KOPT-K1 (cell line): Measurements from ENCODE around the gene VPS50.

Experiments used
- H3K27ac ChIP-seq: fragments of 200-600 bp; sonication (generic); 2 replicates; pipeline ENCODE4 v1.5.1; 2016; ENCODE audit warnings: antibody characterized with exemption, mild to moderate bottlenecking, low read depth, low read length; ENCODE audit not compliant: poor library complexity, severe bottlenecking
- H3K36me3 ChIP-seq: fragments of 200-600 bp; sonication (generic); 2 replicates; pipeline ENCODE4 v1.5.1; 2017; ENCODE audit warnings: antibody characterized with exemption, mild to moderate bottlenecking, low read length, moderate library complexity; ENCODE audit not compliant: insufficient read depth
- H3K9me3 ChIP-seq: fragments of 200-600 bp; sonication (generic); 2 replicates; pipeline ENCODE4 v1.5.1; 2017; ENCODE audit warnings: antibody characterized with exemption, low read length, mild to moderate bottlenecking; ENCODE audit not compliant: insufficient read depth, poor library complexity, severe bottlenecking

VPS50 gene

GRCh38 chr7:93231799-93232672 lies at the start of gene VPS50:
VPS50 (plus strand) TSS chr7:93232366; CDS start chr7:93232468, 102 bp downstream.
- H3K9me3 ChIP-seq = no peaks in the 10 kb centered on the region
- no peaks in the 10 kb centered on the region for H3K36me3 ChIP-seq
- peak within 1 kb of the TSS; percentile 32 for H3K27ac ChIP-seq

GRCh38 chr7:93185303-93186027 lies 46.7 kb upstream of the VPS50 start:
- Histone ChIP-seq H3K36me3 (no peaks in the 10 kb centered on the region), H3K27ac (no peak overlapping the region), H3K9me3 (no peaks in the 10 kb centered on the region)

- H3K36me3 ChIP-seq = no peaks in the 10 kb centered on the region
- H3K27ac ChIP-seq = no peak overlapping the region
- no peaks in the 10 kb centered on the region for H3K9me3 ChIP-seq
Observed at GRCh38 chr7:93188870-93189634, 43.1 kb upstream of the VPS50 start.

- H3K36me3 ChIP-seq = no peaks in the 10 kb centered on the region
- no peak overlapping the region for H3K27ac ChIP-seq
Observed at GRCh38 chr7:93194386-93194785, 37.8 kb upstream of the VPS50 start.

GRCh38 chr7:93196336-93196735 lies 35.8 kb upstream of the VPS50 start:
- Histone ChIP-seq H3K27ac (no peak overlapping the region), H3K9me3 (no peaks in the 10 kb centered on the region), H3K36me3 (no peaks in the 10 kb centered on the region)

More at GRCh38 chr7:93194386-93194785, 37.8 kb upstream of the VPS50 start:
- no peaks in the 10 kb centered on the region for H3K9me3 ChIP-seq

GRCh38 chr7:93198472-93198871 lies 33.7 kb upstream of the VPS50 start:
- no peaks in the 10 kb centered on the region for H3K36me3 ChIP-seq
- H3K9me3 ChIP-seq = no peaks in the 10 kb centered on the region
- H3K27ac ChIP-seq = no peak overlapping the region

- H3K9me3 ChIP-seq = no peaks in the 10 kb centered on the region
- no peak overlapping the region for H3K27ac ChIP-seq
- H3K36me3 ChIP-seq = no peaks in the 10 kb centered on the region
Observed at GRCh38 chr7:93202594-93203250, 29.4 kb upstream of the VPS50 start.

GRCh38 chr7:93203496-93203895 lies 28.7 kb upstream of the VPS50 start:
- Histone ChIP-seq H3K27ac (no peak overlapping the region), H3K9me3 (no peaks in the 10 kb centered on the region), H3K36me3 (no peaks in the 10 kb centered on the region)

- Histone ChIP-seq H3K36me3 (no peaks in the 10 kb centered on the region), H3K27ac (no peak overlapping the region), H3K9me3 (no peaks in the 10 kb centered on the region)
Observed at GRCh38 chr7:93205046-93205445, 27.1 kb upstream of the VPS50 start.

GRCh38 chr7:93211228-93211818 lies 20.8 kb upstream of the VPS50 start:
- no peak overlapping the region for H3K27ac ChIP-seq
- no peaks in the 10 kb centered on the region for H3K36me3 ChIP-seq
- H3K9me3 ChIP-seq = no peaks in the 10 kb centered on the region

- Histone ChIP-seq H3K27ac (no peak overlapping the region), H3K36me3 (no peaks in the 10 kb centered on the region), H3K9me3 (no peaks in the 10 kb centered on the region)
Observed at GRCh38 chr7:93212881-93213280, 19.3 kb upstream of the VPS50 start.

GRCh38 chr7:93218997-93219827 lies 13.0 kb upstream of the VPS50 start:
- H3K36me3 ChIP-seq = no peaks in the 10 kb centered on the region
- no peaks in the 10 kb centered on the region for H3K9me3 ChIP-seq
- H3K27ac ChIP-seq = no peak overlapping the region

GRCh38 chr7:93219868-93220267 lies 12.3 kb upstream of the VPS50 start:
- Histone ChIP-seq H3K27ac (no peak overlapping the region), H3K9me3 (no peaks in the 10 kb centered on the region), H3K36me3 (no peaks in the 10 kb centered on the region)

- no peak within 1 kb of the TSS for H3K27ac ChIP-seq
- no peaks in the 10 kb centered on the region for H3K36me3 ChIP-seq
- H3K9me3 ChIP-seq = no peaks in the 10 kb centered on the region
Observed at GRCh38 chr7:93226310-93226709, 5.9 kb upstream of the VPS50 start, which contains the start of gene HEPACAM2. HEPACAM2 (minus strand) TSS chr7:93226469.
